ENCODE results near the gene PRRT1B.

Gene PRRT1B

DNA sequence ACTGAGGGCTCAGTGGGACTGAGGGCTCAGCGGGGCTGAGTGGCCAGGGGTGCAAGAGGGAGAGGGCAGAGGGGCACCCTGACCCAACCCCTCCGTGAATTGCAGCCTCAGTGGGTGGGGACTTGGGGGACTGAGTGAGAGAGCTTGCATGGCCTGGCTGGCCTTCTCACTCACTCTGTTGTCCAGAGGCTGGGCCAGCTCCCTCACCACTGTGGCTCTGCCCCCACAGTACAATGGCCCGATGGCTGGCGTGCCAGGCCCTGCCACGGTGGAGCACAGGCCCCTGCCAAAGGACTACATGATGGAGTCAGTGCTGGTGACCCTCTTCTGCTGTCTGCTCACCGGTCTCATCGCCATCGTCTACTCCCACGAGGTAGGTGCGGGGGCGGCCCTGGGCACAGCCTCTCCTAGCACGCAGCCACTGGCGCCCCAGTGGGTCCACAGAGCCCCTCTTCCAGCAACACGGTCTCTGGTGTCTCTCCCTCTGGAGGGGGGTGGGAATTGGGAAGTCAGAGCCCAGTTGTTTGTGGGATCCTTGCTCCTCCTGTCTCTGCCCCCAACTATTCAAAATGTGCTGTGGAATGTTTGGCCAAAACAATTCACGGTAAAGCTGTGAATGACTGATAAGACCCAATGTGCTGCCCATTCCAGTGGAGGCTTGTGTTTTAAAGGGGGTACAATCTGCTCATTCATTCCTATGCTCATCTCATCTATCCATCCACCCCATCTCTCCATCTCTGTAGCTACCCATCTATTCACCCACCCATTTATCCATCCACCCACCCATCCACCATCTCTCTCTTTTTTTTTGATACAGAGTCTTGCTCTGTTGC lies 10.7 kb downstream of the PRRT1B start:
- Histone ChIP-seq H3K9ac (ENCODE audit: low read length) (no peak overlapping the region), H3K4me2 (ENCODE audit: low read length) (no peak overlapping the region), H3K27me3 (ENCODE audit: insufficient read depth, low read length) (no peaks in the 10 kb centered on the region), H3K27ac (ENCODE audit: low read depth, low read length, poor library complexity, severe bottlenecking) (no peak overlapping the region), H3K4me1 (ENCODE audit: insufficient read depth, low read length, severe bottlenecking) (no peaks in the 10 kb centered on the region), H3K4me3 (ENCODE audit: low read depth, low read length, poor library complexity, severe bottlenecking) (no peak overlapping the region), H3F3A (ENCODE audit: insufficient read depth, low read length) (no peaks in the 10 kb centered on the region), H4K20me1 (ENCODE audit: insufficient read depth, low read length) (no peaks in the 10 kb centered on the region), H3K36me3 (ENCODE audit: insufficient read depth, low read length) (no peaks in the 10 kb centered on the region), H3K9me2 (ENCODE audit: low read depth, low read length) (no peaks in the 10 kb centered on the region), H2AFZ (ENCODE audit: low read length) (no peak overlapping the region), H3K79me2 (ENCODE audit: insufficient read depth, low read length) (no peaks in the 10 kb centered on the region), H3K9me3 (ENCODE audit: low read length) (no peaks in the 10 kb centered on the region)
- no peak for TF ChIP-seq EZH2 (IDR thresholded peaks at IDR 0.05; ENCODE audit: borderline replicate concordance, low read length)
- TF ChIP-seq, protein P1, sequence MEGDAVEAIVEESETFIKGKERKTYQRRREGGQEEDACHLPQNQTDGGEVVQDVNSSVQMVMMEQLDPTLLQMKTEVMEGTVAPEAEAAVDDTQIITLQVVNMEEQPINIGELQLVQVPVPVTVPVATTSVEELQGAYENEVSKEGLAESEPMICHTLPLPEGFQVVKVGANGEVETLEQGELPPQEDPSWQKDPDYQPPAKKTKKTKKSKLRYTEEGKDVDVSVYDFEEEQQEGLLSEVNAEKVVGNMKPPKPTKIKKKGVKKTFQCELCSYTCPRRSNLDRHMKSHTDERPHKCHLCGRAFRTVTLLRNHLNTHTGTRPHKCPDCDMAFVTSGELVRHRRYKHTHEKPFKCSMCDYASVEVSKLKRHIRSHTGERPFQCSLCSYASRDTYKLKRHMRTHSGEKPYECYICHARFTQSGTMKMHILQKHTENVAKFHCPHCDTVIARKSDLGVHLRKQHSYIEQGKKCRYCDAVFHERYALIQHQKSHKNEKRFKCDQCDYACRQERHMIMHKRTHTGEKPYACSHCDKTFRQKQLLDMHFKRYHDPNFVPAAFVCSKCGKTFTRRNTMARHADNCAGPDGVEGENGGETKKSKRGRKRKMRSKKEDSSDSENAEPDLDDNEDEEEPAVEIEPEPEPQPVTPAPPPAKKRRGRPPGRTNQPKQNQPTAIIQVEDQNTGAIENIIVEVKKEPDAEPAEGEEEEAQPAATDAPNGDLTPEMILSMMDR (IDR thresholded peaks at IDR 0.05; ENCODE audit: low read length): no peak

DNA sequence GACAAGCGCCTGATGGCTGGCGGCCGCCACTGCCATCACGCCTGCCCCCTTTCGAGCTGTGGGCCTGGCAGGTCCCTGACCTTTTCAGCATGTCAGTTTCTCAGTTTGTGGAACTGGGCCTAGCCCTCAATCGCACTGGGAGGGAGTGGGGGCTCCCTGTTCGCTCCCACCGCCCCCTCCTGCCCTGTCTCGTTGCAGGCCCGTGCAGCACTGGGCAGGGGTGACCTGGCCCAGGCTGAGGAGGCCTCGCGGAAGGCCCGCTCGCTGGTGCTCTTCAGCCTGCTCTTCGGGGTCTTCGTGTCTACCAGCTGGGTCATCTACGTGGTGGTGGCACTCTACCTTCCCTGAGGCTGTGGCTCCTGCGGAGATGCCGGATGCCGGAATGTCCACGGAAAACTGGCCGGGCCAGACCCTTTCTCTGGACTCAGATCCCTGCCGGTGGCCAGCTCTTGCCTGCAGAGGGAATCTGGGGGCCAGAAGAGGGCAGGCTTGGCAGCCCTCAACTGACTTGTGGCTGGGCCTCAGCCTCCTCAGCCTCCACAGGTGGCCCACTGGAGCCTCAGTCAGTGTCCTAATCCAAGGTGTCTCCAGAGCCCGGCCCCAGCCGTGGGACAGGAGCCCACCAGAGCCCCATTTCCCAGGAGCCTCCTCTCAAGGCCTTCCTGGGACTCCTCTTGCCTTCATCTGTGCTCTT lies 12.7 kb downstream of the PRRT1B start:
- TF ChIP-seq, protein P1 (IDR thresholded peaks at IDR 0.05; ENCODE audit: low read length): no peak
- TF ChIP-seq EZH2 (IDR thresholded peaks at IDR 0.05; ENCODE audit: borderline replicate concordance, low read length): no peak
- H4K20me1 ChIP-seq (ENCODE audit: insufficient read depth, low read length): no peaks in the 10 kb centered on the region
- H3K27ac ChIP-seq (ENCODE audit: low read depth, low read length, poor library complexity, severe bottlenecking): no peak overlapping the region
- no peaks in the 10 kb centered on the region for H3K9me2 ChIP-seq (ENCODE audit: low read depth, low read length)
- no peaks in the 10 kb centered on the region for H3K36me3 ChIP-seq (ENCODE audit: insufficient read depth, low read length)
- no peaks in the 10 kb centered on the region for H3K4me1 ChIP-seq (ENCODE audit: insufficient read depth, low read length, severe bottlenecking)
- no peaks in the 10 kb centered on the region for H3K79me2 ChIP-seq (ENCODE audit: insufficient read depth, low read length)
- H3K4me2 ChIP-seq (ENCODE audit: low read length): no peak overlapping the region
- no peak overlapping the region for H2AFZ ChIP-seq (ENCODE audit: low read length)
- no peak overlapping the region for H3K4me3 ChIP-seq (ENCODE audit: low read depth, low read length, poor library complexity, severe bottlenecking)
- H3K9me3 ChIP-seq (ENCODE audit: low read length): no peaks in the 10 kb centered on the region
- H3K27me3 ChIP-seq (ENCODE audit: insufficient read depth, low read length): no peaks in the 10 kb centered on the region
- H3F3A ChIP-seq (ENCODE audit: insufficient read depth, low read length): no peaks in the 10 kb centered on the region
- H3K9ac ChIP-seq (ENCODE audit: low read length): no peak overlapping the region

- no peak for TF ChIP-seq EZH2 (IDR thresholded peaks at IDR 0.05; ENCODE audit: borderline replicate concordance, low read length)
- no peak overlapping the region for H2AFZ ChIP-seq (ENCODE audit: low read length)
- H3K4me1 ChIP-seq (ENCODE audit: insufficient read depth, low read length, severe bottlenecking): no peaks in the 10 kb centered on the region
- H3F3A ChIP-seq (ENCODE audit: insufficient read depth, low read length): no peaks in the 10 kb centered on the region
- no peak overlapping the region for H3K4me3 ChIP-seq (ENCODE audit: low read depth, low read length, poor library complexity, severe bottlenecking)
- no peaks in the 10 kb centered on the region for H4K20me1 ChIP-seq (ENCODE audit: insufficient read depth, low read length)
- no peak overlapping the region for H3K4me2 ChIP-seq (ENCODE audit: low read length)
- H3K9me3 ChIP-seq (ENCODE audit: low read length): no peaks in the 10 kb centered on the region
- H3K9me2 ChIP-seq (ENCODE audit: low read depth, low read length): no peaks in the 10 kb centered on the region
- no peaks in the 10 kb centered on the region for H3K27me3 ChIP-seq (ENCODE audit: insufficient read depth, low read length)
- H3K36me3 ChIP-seq (ENCODE audit: insufficient read depth, low read length): no peaks in the 10 kb centered on the region
- no peak overlapping the region for H3K27ac ChIP-seq (ENCODE audit: low read depth, low read length, poor library complexity, severe bottlenecking)
- H3K9ac ChIP-seq (ENCODE audit: low read length): no peak overlapping the region
- H3K79me2 ChIP-seq (ENCODE audit: insufficient read depth, low read length): no peaks in the 10 kb centered on the region
Observed at GRCh38 chr9:131559421-131560000, 14.2 kb downstream of the PRRT1B start.

Data from OCI-LY1 (cell line).